K562 (cell line): ENCODE data around the gene PALLD. TPM values are rescaled to one million over a fixed set of nuclear protein-coding genes. Genes with fewer than 3 reads are reported as not detected.

Experiments used
- ATAC-seq: fragments of 200-7000 bp; cut with Tn5 transposase; 3 replicates; pipeline ENCODE4 v1.9.1; 2020; ENCODE audit warnings: moderate library complexity
- BruUV-seq: library from RNA; stranded (reverse); fragments of 400-500 nt; replicated peaks from 2 replicates; lab custom pipeline; 2021; lab: Mats Ljungman, UMichigan
- CTCF ChIA-PET: fragments of 300-600 bp; formaldehyde crosslinking; extraction: SDS; loops from one replicate; lab custom pipeline; 2021; ENCODE audit warnings: low intra/inter-chr PET ratio; lab: Yijun Ruan, JAX
- POLR2A ChIA-PET: fragments of 300-600, 350-650 bp; sonication (Branson Sonifier 250); formaldehyde crosslinking; extraction: SDS; loops from one replicate; lab custom pipeline; 2021; ENCODE audit warnings: antibody characterized with exemption, inconsistent platforms; lab: Yijun Ruan, JAX
- DNase-seq, 4 experiments: peaks; one replicate each; pipeline versions ENCODE4 v3.0.0 to v3.0.0-alpha.2; 2011 to 2018; ENCODE audit warnings: low spot score in 3 of 4, mixed read lengths in 3 of 4; ENCODE audit errors: extremely low read depth in 1 of 4
- FAIRE-seq: peaks from 2 replicates; lab custom pipeline; 2011; peaks lifted over from hg19 to GRCh38; lab: Jason Lieb, UNC
- H2AFZ ChIP-seq: 2 replicates; pipeline ENCODE4 v1.6.0; 2011; ENCODE audit warnings: low read depth, low read length, control low read depth, inconsistent platforms
- H3K27ac ChIP-seq: fragments of 200-600 bp; 3 replicates; pipeline ENCODE4 v1.8.0; 2011; ENCODE audit warnings: low read depth, mild to moderate bottlenecking, control low read depth, inconsistent platforms, low read length, moderate library complexity, mixed read lengths; ENCODE audit errors: extremely low read depth
- H3K27me3 ChIP-seq, 2 experiments: fragments of 300-600 bp in 1 of 2; 2 replicates in 1 of 2; 3 replicates in 1 of 2; pipeline versions ENCODE4 v1.6.0 to v1.8.0; 2011; ENCODE audit warnings: inconsistent platforms in 2 of 2, low read length in 2 of 2, mild to moderate bottlenecking in 1 of 2, mixed read lengths in 1 of 2, moderate library complexity in 1 of 2; ENCODE audit not compliant: control insufficient read depth in 2 of 2, insufficient read depth in 2 of 2
- H3K36me3 ChIP-seq: fragments of 300-600 bp; 3 replicates; pipeline ENCODE4 v1.8.0; 2011; ENCODE audit warnings: mild to moderate bottlenecking, low read length, inconsistent platforms; ENCODE audit not compliant: control insufficient read depth, insufficient read depth
- H3K4me1 ChIP-seq, 2 experiments: fragments of 200-600 bp in 1 of 2; replicated peaks in 1 of 2; 2 replicates in 1 of 2; 3 replicates in 1 of 2; pipeline versions ENCODE4 v1.5.1 to v1.8.0; 2011; ENCODE audit warnings: inconsistent platforms in 2 of 2, low read length in 2 of 2, mild to moderate bottlenecking in 1 of 2, mixed read lengths in 1 of 2, moderate library complexity in 1 of 2; ENCODE audit not compliant: control insufficient read depth in 2 of 2, insufficient read depth in 2 of 2
- H3K4me2 ChIP-seq: 2 replicates; pipeline ENCODE4 v1.6.1; 2011; ENCODE audit warnings: low read length, control low read depth, inconsistent platforms, mixed read lengths; ENCODE audit not compliant: insufficient read depth
- H3K4me3 ChIP-seq: fragments of 200-600 bp; sonication (generic), shearing (Covaris generic); 2 replicates; pipeline ENCODE4 v1.5.1; 2016; ENCODE audit warnings: control low read depth, inconsistent platforms
- H3K79me2 ChIP-seq: fragments of 200-600 bp; 3 replicates; pipeline ENCODE4 v1.8.0; 2011; ENCODE audit warnings: low read length, inconsistent platforms; ENCODE audit not compliant: control insufficient read depth, insufficient read depth
- H3K9ac ChIP-seq, 2 experiments: 2 replicates each; pipeline versions ENCODE4 v1.6.0 to v1.6.1; 2011; ENCODE audit warnings: low read depth in 2 of 2, low read length in 2 of 2, control low read depth in 1 of 2, inconsistent platforms in 1 of 2, mild to moderate bottlenecking in 1 of 2, mixed read lengths in 1 of 2; ENCODE audit not compliant: insufficient read depth in 1 of 2
- H3K9me1 ChIP-seq: one replicate; pipeline ENCODE4 v1.6.0; 2011; ENCODE audit warnings: inconsistent platforms, mild to moderate bottlenecking, low read length, moderate library complexity; ENCODE audit not compliant: control insufficient read depth, insufficient read depth
- H3K9me3 ChIP-seq: replicated peaks from 2 replicates; pipeline ENCODE4 v1.5.1; 2011; ENCODE audit warnings: low read depth, low read length, inconsistent platforms; ENCODE audit not compliant: control insufficient read depth, insufficient read depth
- H4K20me1 ChIP-seq: replicated peaks from 2 replicates; pipeline ENCODE4 v1.6.1; 2011; ENCODE audit warnings: low read length, inconsistent platforms, mixed read lengths; ENCODE audit not compliant: control insufficient read depth, insufficient read depth
- ATF1 ChIP-seq, 2 experiments: fragments of 450-650 bp in 1 of 2; IDR thresholded peaks; 2 replicates each; pipeline ENCODE4 v1.6.1; 2016; ENCODE audit warnings: missing compliant biosample characterization in 1 of 2, missing genetic modification characterization in 1 of 2
- C11orf30 ChIP-seq: fragments of 450-650 bp; IDR thresholded peaks from 2 replicates; pipeline ENCODE4 v1.6.1; 2016; ENCODE audit warnings: low read depth, mild to moderate bottlenecking
- KAT7 ChIP-seq: sonication (generic); formaldehyde crosslinking; IDR thresholded peaks from 2 replicates; pipeline ENCODE4 v1.8.0; 2022; ENCODE audit warnings: missing genetic modification reagents, mild to moderate bottlenecking, borderline replicate concordance
- MAFG ChIP-seq: fragments of 450-650 bp; conservative IDR thresholded peaks from 2 replicates; pipeline ENCODE4 v1.6.1; 2016; ENCODE audit warnings: missing genetic modification characterization, missing compliant biosample characterization
- ZFP1 ChIP-seq: fragments of 450-650 bp; formaldehyde crosslinking; IDR thresholded peaks from 2 replicates; pipeline ENCODE4 v1.4.0; 2020; ENCODE audit warnings: mild to moderate bottlenecking, mixed read lengths
- ZKSCAN3 ChIP-seq: fragments of 250-450 bp; sonication (Bioruptor Pico); IDR thresholded peaks from 2 replicates; pipeline ENCODE4 v1.4.0; 2020
- ZNF12 ChIP-seq: sonication (generic); formaldehyde crosslinking; IDR thresholded peaks from 2 replicates; pipeline ENCODE4 v1.4.0; 2020; ENCODE audit warnings: mild to moderate bottlenecking, missing genetic modification reagents
- ZNF316 ChIP-seq: fragments of 450-650 bp; IDR thresholded peaks from 2 replicates; pipeline ENCODE4 v1.6.1; 2016
- ZNF778 ChIP-seq: fragments of 450-650 bp; formaldehyde crosslinking; IDR thresholded peaks from 2 replicates; pipeline ENCODE4 v1.4.0; 2020; ENCODE audit warnings: mild to moderate bottlenecking, moderate library complexity
- WGBS: fragments of 100-300 bp; shearing (Covaris generic); methylation state at CpG from one replicate; pipeline ENCODE4 v1.1.6; 2016; ENCODE audit warnings: low coverage, mixed read lengths; ENCODE audit not compliant: insufficient coverage; ENCODE audit errors: missing lambda C conversion rate; 5-methylcytosine and 5-hydroxymethylcytosine counted together
- in situ Hi-C: fragments of 300-500 bp; cut with MboI; formaldehyde crosslinking; loops from 4 replicates; pipeline ENCODE4 v1.15.0; 2018; ENCODE audit warnings: inconsistent platforms, mixed read lengths
- intact Hi-C: fragments of 100-400 bp; cut with micrococcal nuclease; formaldehyde crosslinking; loops from 2 replicates; pipeline ENCODE4 v1.14.2; 2022
- polyA plus RNA-seq, 8 experiments: library from polyadenylated mRNA; depleted of rRNA in 4 of 8; stranded (reverse) in 5 of 8; unstranded in 3 of 8; fragments of >200 nt; fragmentation: Nextera tagmentation in 2 of 8; fragmentation: Illumina TruSeq in 1 of 8; extraction: Ambion mirVana in 2 of 8; extraction: Trizol in 1 of 8; gene quantifications; 2 replicates each; pipeline versions ENCODE4 v1.2.1 to v1.2.3, GENCODE V29; 2011 to 2014; ENCODE audit warnings: inconsistent platforms in 1 of 8, missing spikeins in 1 of 8
- total RNA-seq, 7 experiments: library from RNA; depleted of rRNA in 6 of 7; stranded (reverse); fragments of >200 nt in 6 of 7; fragmentation: Illumina TruSeq in 2 of 7; extraction: Trizol in 2 of 7; gene quantifications; 2 replicates each; pipeline versions ENCODE4 v1.2.1 to v1.2.3, GENCODE V29; 2011 to 2021; ENCODE audit warnings: low replicate concordance in 1 of 7
- TF ChIP-seq, protein P1 (sequence below): sonication (generic); formaldehyde crosslinking; IDR thresholded peaks from 2 replicates; pipeline ENCODE4 v1.8.1; 2023; ENCODE audit warnings: missing genetic modification reagents, mild to moderate bottlenecking, borderline replicate concordance
- TF ChIP-seq, protein P2 (sequence below): fragments of 250-450 bp; sonication (Bioruptor Pico); IDR thresholded peaks from 2 replicates; pipeline ENCODE4 v1.8.0; 2022; ENCODE audit warnings: inconsistent platforms, mild to moderate bottlenecking, moderate library complexity, borderline replicate concordance
- TF ChIP-seq, protein P3 (sequence below): fragments of 450-650 bp; conservative IDR thresholded peaks from 2 replicates; pipeline ENCODE4 v1.6.1; 2016; ENCODE audit warnings: missing genetic modification characterization, low read depth, mild to moderate bottlenecking, missing compliant biosample characterization, moderate library complexity

PALLD gene
- total and polyA plus RNA-seq, 9 of the 15 experiments (the other 6 are each of a cell fraction or from before 2014, with no cell fraction given) = 0.01 to 0.35 (median 0.06) TPM; not detected in 3

GRCh38 chr4:168607215-168607614 is 110.4 kb downstream of the PALLD start:
- no peak overlapping the region for H2AFZ ChIP-seq
- no peak for FAIRE-seq
- no peaks in the 10 kb centered on the region for H3K36me3 ChIP-seq
- ATAC-seq = no peak
- H3K9ac ChIP-seq = no peak overlapping the region
- in situ Hi-C loops = no loop called here
- POLR2A ChIA-PET = no interaction called here
- no peaks in the 10 kb centered on the region for H3K27me3 ChIP-seq
- intact Hi-C loops = no loop called here
- no peak for DNase-seq
- H3K4me3 ChIP-seq = no peak overlapping the region
- H3K4me2 ChIP-seq = no peak overlapping the region
- WGBS = 0% methylated on average over 5 of the region's 5 CpGs
- no peaks in the 10 kb centered on the region for H4K20me1 ChIP-seq
- H3K9me3 ChIP-seq = no peaks in the 10 kb centered on the region
- no peaks in the 10 kb centered on the region for H3K79me2 ChIP-seq
- TF ChIP-seq MAFG (tag) = peak; percentile 37; the same call in 1 of the 2 replicates
- no peak for TF ChIP-seq ZNF12 (CRISPR knock-in tag)
- no peak for TF ChIP-seq ATF1 (CRISPR knock-in tag; IDR thresholded peaks at IDR 0.05)
- no peak for TF ChIP-seq ATF1 (tag; IDR thresholded peaks at IDR 0.05)
- TF ChIP-seq, protein P1, sequence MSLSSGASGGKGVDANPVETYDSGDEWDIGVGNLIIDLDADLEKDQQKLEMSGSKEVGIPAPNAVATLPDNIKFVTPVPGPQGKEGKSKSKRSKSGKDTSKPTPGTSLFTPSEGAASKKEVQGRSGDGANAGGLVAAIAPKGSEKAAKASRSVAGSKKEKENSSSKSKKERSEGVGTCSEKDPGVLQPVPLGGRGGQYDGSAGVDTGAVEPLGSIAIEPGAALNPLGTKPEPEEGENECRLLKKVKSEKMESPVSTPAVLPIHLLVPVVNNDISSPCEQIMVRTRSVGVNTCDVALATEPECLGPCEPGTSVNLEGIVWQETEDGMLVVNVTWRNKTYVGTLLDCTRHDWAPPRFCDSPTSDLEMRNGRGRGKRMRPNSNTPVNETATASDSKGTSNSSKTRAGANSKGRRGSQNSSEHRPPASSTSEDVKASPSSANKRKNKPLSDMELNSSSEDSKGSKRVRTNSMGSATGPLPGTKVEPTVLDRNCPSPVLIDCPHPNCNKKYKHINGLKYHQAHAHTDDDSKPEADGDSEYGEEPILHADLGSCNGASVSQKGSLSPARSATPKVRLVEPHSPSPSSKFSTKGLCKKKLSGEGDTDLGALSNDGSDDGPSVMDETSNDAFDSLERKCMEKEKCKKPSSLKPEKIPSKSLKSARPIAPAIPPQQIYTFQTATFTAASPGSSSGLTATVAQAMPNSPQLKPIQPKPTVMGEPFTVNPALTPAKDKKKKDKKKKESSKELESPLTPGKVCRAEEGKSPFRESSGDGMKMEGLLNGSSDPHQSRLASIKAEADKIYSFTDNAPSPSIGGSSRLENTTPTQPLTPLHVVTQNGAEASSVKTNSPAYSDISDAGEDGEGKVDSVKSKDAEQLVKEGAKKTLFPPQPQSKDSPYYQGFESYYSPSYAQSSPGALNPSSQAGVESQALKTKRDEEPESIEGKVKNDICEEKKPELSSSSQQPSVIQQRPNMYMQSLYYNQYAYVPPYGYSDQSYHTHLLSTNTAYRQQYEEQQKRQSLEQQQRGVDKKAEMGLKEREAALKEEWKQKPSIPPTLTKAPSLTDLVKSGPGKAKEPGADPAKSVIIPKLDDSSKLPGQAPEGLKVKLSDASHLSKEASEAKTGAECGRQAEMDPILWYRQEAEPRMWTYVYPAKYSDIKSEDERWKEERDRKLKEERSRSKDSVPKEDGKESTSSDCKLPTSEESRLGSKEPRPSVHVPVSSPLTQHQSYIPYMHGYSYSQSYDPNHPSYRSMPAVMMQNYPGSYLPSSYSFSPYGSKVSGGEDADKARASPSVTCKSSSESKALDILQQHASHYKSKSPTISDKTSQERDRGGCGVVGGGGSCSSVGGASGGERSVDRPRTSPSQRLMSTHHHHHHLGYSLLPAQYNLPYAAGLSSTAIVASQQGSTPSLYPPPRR (CRISPR knock-in tag) = no peak
- TF ChIP-seq ZNF316 = 0 out of 2 replicates have a peak, but pooled peaks have one; percentile 18
- TF ChIP-seq ZNF778 (CRISPR knock-in tag) = no peak
- TF ChIP-seq, protein P2, sequence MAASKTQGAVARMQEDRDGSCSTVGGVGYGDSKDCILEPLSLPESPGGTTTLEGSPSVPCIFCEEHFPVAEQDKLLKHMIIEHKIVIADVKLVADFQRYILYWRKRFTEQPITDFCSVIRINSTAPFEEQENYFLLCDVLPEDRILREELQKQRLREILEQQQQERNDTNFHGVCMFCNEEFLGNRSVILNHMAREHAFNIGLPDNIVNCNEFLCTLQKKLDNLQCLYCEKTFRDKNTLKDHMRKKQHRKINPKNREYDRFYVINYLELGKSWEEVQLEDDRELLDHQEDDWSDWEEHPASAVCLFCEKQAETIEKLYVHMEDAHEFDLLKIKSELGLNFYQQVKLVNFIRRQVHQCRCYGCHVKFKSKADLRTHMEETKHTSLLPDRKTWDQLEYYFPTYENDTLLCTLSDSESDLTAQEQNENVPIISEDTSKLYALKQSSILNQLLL (CRISPR knock-in tag) = no peak
- no peak for TF ChIP-seq ZKSCAN3 (CRISPR knock-in tag)
- no peak for TF ChIP-seq ZFP1 (CRISPR knock-in tag)
- no peak for TF ChIP-seq KAT7 (CRISPR knock-in tag)
- 0 out of 2 replicates have a peak, but pooled peaks have one; percentile 9 for TF ChIP-seq C11orf30
- TF ChIP-seq, protein P3, sequence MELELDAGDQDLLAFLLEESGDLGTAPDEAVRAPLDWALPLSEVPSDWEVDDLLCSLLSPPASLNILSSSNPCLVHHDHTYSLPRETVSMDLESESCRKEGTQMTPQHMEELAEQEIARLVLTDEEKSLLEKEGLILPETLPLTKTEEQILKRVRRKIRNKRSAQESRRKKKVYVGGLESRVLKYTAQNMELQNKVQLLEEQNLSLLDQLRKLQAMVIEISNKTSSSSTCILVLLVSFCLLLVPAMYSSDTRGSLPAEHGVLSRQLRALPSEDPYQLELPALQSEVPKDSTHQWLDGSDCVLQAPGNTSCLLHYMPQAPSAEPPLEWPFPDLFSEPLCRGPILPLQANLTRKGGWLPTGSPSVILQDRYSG (tag) = no peak
- CTCF ChIA-PET = no interaction called here
- no peak overlapping the region for H3K27ac ChIP-seq
- no peaks in the 10 kb centered on the region for H3K4me1 ChIP-seq
- no TSS peak for BruUV-seq
- no peaks in the 10 kb centered on the region for H3K9me1 ChIP-seq
